ENCODE results near the gene XIST. TPM values are rescaled to one million over a fixed set of nuclear protein-coding genes. Genes with fewer than 3 reads are reported as not detected.
"Not testable (repeated sequence)": the region's sequence is repeated elsewhere in the genome, so short reads cannot be mapped to it uniquely, and the experiment has no call there.

The XIST gene
- total RNA-seq, 2 donors from 2014 or later = 0.09 to 371 TPM

GRCh38 chrX:73818200-73819116, 34.1 kb downstream of the XIST start:
- Mint-ChIP-seq H3K9me3 (no peaks in the 10 kb centered on the region), H3K4me3 (no peak overlapping the region), H3K4me1 (ENCODE audit: low read depth) (no peaks in the 10 kb centered on the region), H3K36me3 (ENCODE audit: insufficient read depth in 2 of 2) (peaks cover 0 to 9% of the 10 kb centered on the region in 2 donors), H3K27me3 (ENCODE audit: low read depth) (no peaks in the 10 kb centered on the region), H3K27ac (no peak overlapping the region)
- DNase-seq = no peak
- no peak for ATAC-seq (replicated peaks in 1 of 2)

- Mint-ChIP-seq H3K27me3 (ENCODE audit: low read depth) (no peaks in the 10 kb centered on the region), H3K36me3 (ENCODE audit: insufficient read depth in 2 of 2) (peaks cover 0 to 6% of the 10 kb centered on the region in 2 donors), H3K9me3 (no peaks in the 10 kb centered on the region), H3K4me3 (no peak overlapping the region), H3K4me1 (ENCODE audit: low read depth) (no peaks in the 10 kb centered on the region), H3K27ac (no peak overlapping the region)
- ATAC-seq (replicated peaks in 1 of 2) (no peak), DNase-seq (no peak)
Observed at GRCh38 chrX:73817393-73818199, 34.9 kb downstream of the XIST start.

- Mint-ChIP-seq H3K27ac (no peak overlapping the region), H3K27me3 (ENCODE audit: low read depth) (peaks cover 11% of the 10 kb centered on the region), H3K9me3 (no peaks in the 10 kb centered on the region), H3K36me3 (ENCODE audit: insufficient read depth in 2 of 2) (no peaks in the 10 kb centered on the region), H3K4me1 (ENCODE audit: low read depth) (no peaks in the 10 kb centered on the region), H3K4me3 (no peak overlapping the region)
- ATAC-seq (replicated peaks in 1 of 2) (no peak), DNase-seq (no peak)
Observed at GRCh38 chrX:73812256-73812655, 40.3 kb downstream of the XIST start.

- not testable (repeated sequence) for ATAC-seq (replicated peaks in 1 of 2); H3K36me3 Mint-ChIP-seq (ENCODE audit: insufficient read depth in 2 of 2)
Observed at GRCh38 chrX:73804109-73804508, 48.4 kb downstream of the XIST start.

GRCh38 chrX:73799888-73800287, 52.6 kb downstream of the XIST start:
- Mint-ChIP-seq H3K27me3 (ENCODE audit: low read depth) (peaks cover 21% of the 10 kb centered on the region), H3K36me3 (ENCODE audit: insufficient read depth in 2 of 2) (peaks cover 0 to 3% of the 10 kb centered on the region in 2 donors), H3K9me3 (peaks cover 0 to 1% of the 10 kb centered on the region in 2 donors), H3K4me1 (ENCODE audit: low read depth) (no peaks in the 10 kb centered on the region), H3K4me3 (no peak overlapping the region), H3K27ac (no peak overlapping the region)
- no peak for ATAC-seq (replicated peaks in 1 of 2)
- DNase-seq = no peak

More at GRCh38 chrX:73804109-73804508, 48.4 kb downstream of the XIST start:
- H3K4me1 Mint-ChIP-seq (ENCODE audit: low read depth); H3K4me3 Mint-ChIP-seq; DNase-seq; H3K27ac Mint-ChIP-seq; H3K9me3 Mint-ChIP-seq: not testable (repeated sequence)
- peaks cover 11% of the 10 kb centered on the region for H3K27me3 Mint-ChIP-seq (ENCODE audit: low read depth)

GRCh38 chrX:73792511-73792910, 60.0 kb downstream of the XIST start:
- not testable (repeated sequence) for H3K36me3 Mint-ChIP-seq (ENCODE audit: insufficient read depth in 2 of 2); H3K4me1 Mint-ChIP-seq (ENCODE audit: low read depth); H3K4me3 Mint-ChIP-seq; H3K27ac Mint-ChIP-seq; H3K9me3 Mint-ChIP-seq; DNase-seq; ATAC-seq (replicated peaks in 1 of 2)
- peaks cover 50% of the 10 kb centered on the region for H3K27me3 Mint-ChIP-seq (ENCODE audit: low read depth)

GRCh38 chrX:73785493-73785892, 67.0 kb downstream of the XIST start:
- peaks cover 0 to 2% of the 10 kb centered on the region in 2 donors for H3K9me3 Mint-ChIP-seq
- DNase-seq (no peak), ATAC-seq (replicated peaks in 1 of 2) (no peak)
- no peak overlapping the region for H3K27ac Mint-ChIP-seq
- H3K4me1 Mint-ChIP-seq (ENCODE audit: low read depth) = no peaks in the 10 kb centered on the region
- no peak overlapping the region for H3K4me3 Mint-ChIP-seq
- peaks cover 2% of the 10 kb centered on the region in 2 donors for H3K36me3 Mint-ChIP-seq (ENCODE audit: insufficient read depth in 2 of 2)
- H3K27me3 Mint-ChIP-seq (ENCODE audit: low read depth) = peaks cover 34% of the 10 kb centered on the region
